Measurements from ENCODE around the gene RWDD4. TPM values are rescaled to one million over a fixed set of nuclear protein-coding genes. Genes with fewer than 3 reads are reported as not detected.

RWDD4 gene
- total RNA-seq, 1 donor from 2014 or later: 10.5 TPM

DNA sequence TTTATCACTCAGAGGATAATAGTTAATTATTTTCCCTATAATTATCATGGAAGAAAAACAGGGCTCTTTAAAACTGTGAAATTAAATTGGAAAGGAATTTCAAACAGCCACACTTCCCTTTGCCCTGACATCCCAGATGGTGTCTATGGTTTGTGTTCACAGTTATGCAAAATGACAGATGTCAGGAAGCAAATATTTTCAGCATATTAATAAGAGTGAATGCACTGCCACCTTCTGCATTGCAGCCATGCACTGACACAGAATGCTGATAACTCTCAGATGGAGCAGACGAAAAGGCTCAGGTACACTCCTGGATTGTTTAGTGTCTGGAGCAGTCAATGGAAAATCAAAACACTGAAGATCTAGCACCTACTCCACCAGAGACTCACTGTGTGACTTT lies 57.6 kb downstream of the RWDD4 start:
- DNase-seq (ENCODE audit: low read depth in 2 of 2): no peak

DNA sequence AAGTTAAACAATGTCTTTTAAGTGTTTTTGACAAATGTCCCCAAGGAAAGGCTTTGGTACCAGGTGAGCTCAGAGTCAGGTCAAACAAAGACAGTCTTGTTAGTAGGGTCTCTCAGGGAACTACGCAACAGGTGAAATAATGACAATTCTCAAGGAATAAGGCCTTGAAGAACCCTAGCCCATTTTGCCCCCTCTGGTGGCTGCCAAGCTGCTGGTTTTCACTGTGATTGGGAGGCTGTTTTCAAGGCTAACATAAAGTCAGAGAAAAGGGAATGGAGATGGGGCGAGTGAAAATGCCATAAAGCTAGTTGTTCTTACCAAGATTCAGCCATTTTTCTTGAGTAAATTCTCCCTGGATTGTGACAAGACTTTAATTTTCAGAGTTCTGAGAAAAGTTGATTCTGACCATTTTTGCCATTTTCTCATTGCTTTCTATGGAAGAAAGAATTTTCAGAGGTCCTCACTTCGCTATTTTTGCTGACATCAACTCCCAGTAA lies 58.7 kb downstream of the RWDD4 start:
- DNase-seq (ENCODE audit: low read depth in 2 of 2): peak in 1 of 2 donors; percentile 33

DNA sequence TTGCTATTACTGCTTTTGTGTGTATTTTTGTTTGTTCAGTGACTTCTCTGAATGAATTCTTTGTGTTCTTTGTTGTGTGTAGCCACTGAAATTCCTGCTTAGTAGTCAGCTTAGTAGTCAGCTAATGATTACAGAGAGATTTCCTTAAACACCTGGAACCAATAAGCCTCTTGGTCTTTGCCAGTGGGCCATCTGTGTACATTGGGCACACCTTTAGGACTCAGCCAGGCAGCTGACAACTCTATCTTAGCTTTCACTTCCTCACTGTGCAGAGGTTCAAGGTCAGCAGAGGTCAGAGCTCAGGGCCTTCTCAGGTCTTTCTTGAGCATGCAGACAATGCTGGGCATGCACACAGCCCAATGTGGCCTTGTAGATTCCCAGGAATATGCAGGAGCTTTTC lies 59.3 kb downstream of the RWDD4 start:
- no peak for DNase-seq (ENCODE audit: low read depth in 2 of 2)

DNA sequence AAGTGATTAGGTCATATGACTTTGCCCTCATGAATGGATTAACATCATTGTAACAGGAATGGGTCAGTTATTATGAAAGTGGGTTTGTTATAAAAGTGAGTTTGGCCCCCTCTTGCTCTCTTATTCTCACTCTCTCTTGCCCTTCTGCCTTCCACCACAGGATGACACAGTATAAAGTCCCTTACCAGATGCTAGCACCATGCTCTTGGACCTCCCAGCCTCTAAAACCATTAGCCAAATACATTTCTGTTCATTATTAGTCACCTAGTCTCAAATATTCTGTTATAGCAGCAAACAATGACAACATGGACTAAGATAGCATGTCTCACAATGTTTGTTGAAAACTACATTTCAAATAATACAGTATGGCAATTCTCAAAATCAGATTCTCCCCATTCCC lies 59.7 kb downstream of the RWDD4 start:
- no peak for DNase-seq (ENCODE audit: low read depth in 2 of 2)

DNA sequence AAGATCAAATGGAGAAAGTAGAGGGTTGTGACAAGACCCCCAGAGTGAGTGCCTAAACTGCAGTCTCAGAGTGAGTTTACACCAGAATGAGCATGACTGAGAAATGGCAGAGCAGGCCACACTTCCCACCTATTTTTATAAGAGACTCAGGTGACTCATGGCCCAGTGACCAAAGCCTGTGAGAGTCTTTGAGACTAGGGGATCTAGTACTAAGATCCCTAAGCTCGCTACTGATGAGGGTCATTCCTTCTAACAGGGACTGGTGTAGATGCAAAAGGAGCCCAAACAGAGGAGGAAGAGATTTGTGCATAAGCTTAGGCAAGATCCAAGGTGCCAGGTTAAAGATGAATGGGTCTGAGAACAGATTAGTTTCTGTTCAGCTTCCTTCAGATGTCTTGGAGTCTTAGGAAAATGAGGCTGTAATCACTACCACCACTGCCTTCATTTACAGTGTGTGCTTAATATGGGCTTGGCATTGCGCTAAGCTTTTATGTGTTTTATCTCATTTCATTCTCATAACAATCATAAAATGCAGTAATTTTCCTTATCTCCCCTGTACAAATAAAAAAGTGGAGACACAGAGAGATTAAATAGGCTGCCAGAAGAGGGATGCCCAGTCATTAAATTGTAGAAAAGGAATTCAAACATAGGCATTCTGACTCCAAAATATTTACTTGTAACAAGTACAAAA lies 62.8 kb downstream of the RWDD4 start:
- no peak for DNase-seq (ENCODE audit: low read depth in 2 of 2)

- no peak for DNase-seq (ENCODE audit: low read depth in 2 of 2)
Observed at GRCh38 chr4:183594823-183595222, 64.2 kb downstream of the RWDD4 start.

- no peak for DNase-seq (ENCODE audit: low read depth in 2 of 2)
Observed at GRCh38 chr4:183591301-183591700, 67.7 kb downstream of the RWDD4 start.

Other genes starting within 250 kb of the RWDD4 start
- 13.1 and 14.7 TPM in 2 replicates for gene CDKN2AIP, start 214.5 kb downstream of the RWDD4 start, total RNA-seq
- gene ING2, start 154.1 kb downstream of the RWDD4 start, total RNA-seq: 2.6 and 4.0 TPM in 2 replicates
- gene TRAPPC11, start 108 bp upstream of the RWDD4 start, total RNA-seq: 24.0 and 26.6 TPM in 2 replicates
- 10.0 and 29.3 TPM in 2 replicates for gene STOX2, start 246.1 kb upstream of the RWDD4 start, total RNA-seq

All from dermis microvascular lymphatic vessel endothelial cell (primary cell).